Endothelial cell of hepatic sinusoid (primary cell): ENCODE measurements around the gene CABCOCO1.
"Not testable (repeated sequence)": the region's sequence is repeated elsewhere in the genome, so short reads cannot be mapped to it uniquely, and the experiment has no call there.

Experiments used
- in situ Hi-C: cut with HindIII; loops from 2 replicates; pipeline ENCODE4 v1.10.0; 2017; ENCODE audit warnings: low sequenced_read_pairs

Gene CABCOCO1

GRCh38 chr10:61705022-61705613 is 42.4 kb downstream of the CABCOCO1 start:
- in situ Hi-C loops: no loop called here

DNA sequence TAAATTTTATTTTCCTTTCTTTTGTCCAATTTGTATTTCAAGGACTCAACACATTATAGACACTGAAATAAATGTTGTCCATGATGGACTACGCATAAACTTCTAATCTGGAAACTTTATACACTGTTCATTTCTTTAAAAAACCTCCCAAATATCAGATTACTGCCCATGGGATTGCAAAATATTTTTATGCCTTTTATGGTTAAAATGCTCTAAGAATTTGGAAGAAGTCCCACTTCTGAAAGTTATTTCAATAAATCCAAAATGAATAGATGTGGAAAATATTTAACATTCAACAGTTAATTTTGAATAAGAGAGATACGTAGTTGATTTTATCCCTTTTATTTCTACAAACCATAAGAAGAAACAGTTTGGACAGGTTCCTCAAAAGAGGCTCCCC is 46.1 kb downstream of the CABCOCO1 start:
- in situ Hi-C loops: no loop called here

DNA sequence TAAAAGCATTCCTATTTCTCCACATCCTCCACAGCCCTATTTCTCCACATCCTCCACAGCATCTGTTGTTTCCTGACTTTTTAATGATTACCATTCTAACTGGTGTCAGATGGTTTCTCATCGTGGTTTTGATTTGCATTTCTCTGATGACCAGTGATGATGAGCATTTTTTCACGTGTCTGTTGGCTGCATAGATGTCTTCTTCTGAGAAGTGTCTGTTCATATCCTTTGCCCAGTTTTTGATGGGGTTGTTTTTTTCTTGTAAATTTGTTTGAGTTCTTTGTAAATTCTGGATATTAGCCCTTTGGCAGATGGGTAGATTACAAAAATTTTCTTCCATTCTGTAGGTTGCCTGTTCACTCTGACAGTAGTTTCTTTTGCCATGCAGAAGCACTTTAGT is 49.4 kb downstream of the CABCOCO1 start:
- in situ Hi-C loops: not testable (repeated sequence)

GRCh38 chr10:61719475-61719874 is 56.7 kb downstream of the CABCOCO1 start:
- in situ Hi-C loops: not testable (repeated sequence)

DNA sequence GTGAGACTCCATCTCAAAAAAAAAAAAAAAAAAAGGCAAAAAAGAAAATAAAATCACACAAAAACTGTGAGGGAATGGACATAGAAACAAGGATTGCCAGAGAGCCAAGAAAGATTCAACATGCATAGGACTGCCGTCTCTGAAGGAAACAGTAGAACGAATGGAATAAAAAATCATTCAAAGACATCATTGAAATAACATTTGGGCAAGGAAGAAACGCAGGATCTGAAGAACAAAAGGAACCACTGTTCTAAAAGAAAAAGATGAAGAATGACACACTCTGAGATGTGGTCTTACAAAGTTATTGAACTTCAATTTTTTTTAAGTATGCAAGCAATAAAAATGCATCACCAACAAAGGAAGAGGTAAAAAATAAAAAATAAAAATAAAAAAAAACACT is 57.2 kb downstream of the CABCOCO1 start:
- in situ Hi-C loops: no loop called here

- in situ Hi-C loops: no loop called here
Observed at GRCh38 chr10:61721431-61721830, 58.7 kb downstream of the CABCOCO1 start.

GRCh38 chr10:61725221-61725620 is 62.5 kb downstream of the CABCOCO1 start:
- in situ Hi-C loops: not testable (repeated sequence)

- in situ Hi-C loops: no loop called here
Observed at GRCh38 chr10:61729596-61729995, 66.9 kb downstream of the CABCOCO1 start.

DNA sequence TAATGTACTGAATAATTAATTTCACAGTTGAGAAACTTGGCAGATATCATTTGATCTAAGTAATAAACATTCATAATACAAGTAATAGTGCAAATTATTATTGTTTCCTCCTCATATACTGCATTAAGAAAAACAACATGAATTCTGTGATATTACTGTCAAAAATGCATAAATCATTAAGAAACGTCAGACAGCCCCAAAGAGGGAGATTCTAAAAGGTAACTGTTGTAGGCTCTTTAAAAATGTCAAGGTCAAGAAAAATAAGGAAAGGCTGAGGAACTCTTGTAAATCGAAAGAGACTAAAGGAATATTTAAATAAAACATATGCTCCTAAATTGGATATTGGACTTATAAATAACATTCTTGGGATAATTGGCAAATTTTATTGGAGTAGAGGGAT is 67.9 kb downstream of the CABCOCO1 start:
- in situ Hi-C loops: no loop called here

- in situ Hi-C loops: no loop called here
Observed at GRCh38 chr10:61731638-61732037, 68.9 kb downstream of the CABCOCO1 start.

DNA sequence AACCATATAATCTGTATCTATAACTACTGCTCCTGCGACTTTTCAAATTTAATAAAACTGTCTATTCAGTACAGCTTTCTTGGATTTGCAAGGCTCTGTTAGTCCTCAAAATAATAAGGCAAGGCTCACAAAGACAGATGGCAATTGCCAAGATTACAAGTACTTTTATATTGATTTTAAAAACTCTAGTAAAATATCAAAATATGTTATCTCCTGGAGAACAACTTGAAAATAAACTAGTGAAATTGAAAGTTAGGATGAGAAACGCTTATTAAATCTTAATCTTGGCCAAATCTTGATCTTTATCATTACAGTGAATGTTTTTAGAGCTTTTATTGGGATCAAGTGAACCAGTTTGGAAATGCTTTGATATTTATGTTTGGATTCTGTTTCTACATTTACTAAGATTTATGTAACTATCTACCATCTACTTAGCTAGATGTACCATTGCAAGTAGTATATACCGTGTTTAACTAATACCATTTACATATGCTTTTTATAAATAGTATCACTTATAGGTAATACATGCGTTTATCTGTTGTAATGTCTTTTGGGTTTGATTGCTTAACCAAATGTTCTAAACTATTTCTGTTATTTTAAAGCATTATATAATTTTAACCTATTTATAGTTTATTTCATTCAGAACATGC is 70.0 kb downstream of the CABCOCO1 start:
- in situ Hi-C loops: no loop called here

- in situ Hi-C loops: no loop called here
Observed at GRCh38 chr10:61733358-61733940, 70.7 kb downstream of the CABCOCO1 start.

DNA sequence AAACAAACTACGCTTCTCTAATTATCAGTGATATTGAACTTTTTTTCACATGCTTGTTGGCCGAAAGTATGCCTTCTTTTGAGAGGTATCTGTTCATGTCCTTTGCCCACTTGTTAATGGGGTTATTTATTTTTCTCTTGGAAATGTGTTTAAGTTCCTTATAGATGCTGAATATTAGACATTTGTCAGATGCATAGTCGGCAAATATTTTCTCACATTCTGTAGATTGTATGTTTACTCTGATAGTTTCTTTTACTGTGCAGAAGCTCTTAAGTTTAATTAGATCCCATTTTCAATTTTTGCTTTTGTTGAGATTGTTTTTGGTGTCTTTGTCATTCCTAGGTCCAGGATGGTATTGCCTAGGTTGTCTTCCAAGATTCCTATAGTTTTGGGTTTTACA is 73.2 kb downstream of the CABCOCO1 start:
- in situ Hi-C loops: no loop called here

DNA sequence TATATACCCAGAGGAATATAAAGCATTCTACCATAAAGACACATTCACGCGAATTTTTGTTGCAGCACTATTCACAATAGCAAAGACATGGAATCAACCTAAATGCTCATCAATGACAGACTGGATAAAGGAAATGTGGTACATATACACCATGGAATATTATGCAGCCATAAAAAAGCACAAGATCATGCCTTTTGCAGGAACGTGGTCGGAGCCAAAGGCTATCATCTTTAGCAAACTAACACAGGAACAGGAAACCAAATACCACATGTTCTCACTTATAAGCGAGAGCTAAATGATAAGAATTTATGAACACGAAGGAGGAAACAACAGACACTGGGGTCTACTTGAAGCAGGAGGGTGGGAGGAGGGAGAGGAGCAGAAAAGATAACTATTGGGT is 74.7 kb downstream of the CABCOCO1 start:
- in situ Hi-C loops: not testable (repeated sequence)

DNA sequence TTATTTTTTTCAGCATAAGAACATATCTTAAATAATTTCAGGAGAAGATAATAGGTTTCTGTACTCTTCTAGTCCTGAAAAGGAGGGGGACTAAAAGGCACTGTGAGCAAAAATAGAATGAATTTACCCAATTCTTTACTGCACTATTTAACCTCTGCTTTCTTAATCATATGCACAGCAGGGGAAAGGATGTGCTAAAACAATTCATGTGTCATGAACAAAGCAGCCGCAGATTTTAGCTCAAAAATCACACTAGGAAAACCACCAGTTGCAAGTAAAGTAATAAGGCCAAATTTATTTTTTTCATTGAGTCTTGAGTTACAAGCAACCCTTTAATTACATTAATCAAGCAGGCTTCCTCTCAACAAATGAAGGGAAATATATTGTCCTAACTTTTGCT is 80.1 kb downstream of the CABCOCO1 start:
- in situ Hi-C loops: no loop called here

- in situ Hi-C loops: no loop called here
Observed at GRCh38 chr10:61744469-61744868, 81.7 kb downstream of the CABCOCO1 start.

- in situ Hi-C loops: no loop called here
Observed at GRCh38 chr10:61746377-61746776, 83.6 kb downstream of the CABCOCO1 start.

DNA sequence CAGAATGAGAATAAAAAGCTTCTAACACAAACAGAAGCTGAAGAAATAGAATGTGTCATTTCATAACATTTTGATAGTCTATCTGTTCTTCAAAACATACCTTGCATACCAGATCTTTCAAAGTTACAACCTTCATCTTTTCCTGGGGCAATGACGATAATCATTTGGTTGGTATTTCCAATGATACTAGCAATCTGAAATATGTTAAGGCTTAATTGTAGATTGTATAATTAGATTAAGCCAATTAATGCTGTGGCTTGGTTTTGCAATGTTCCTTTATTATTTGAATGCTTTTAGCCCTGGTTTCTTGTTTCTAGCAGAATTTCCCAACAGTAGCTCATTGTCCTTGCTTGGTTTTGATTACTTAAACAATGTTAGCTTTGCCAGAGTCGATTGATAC is 84.6 kb downstream of the CABCOCO1 start:
- in situ Hi-C loops: no loop called here

DNA sequence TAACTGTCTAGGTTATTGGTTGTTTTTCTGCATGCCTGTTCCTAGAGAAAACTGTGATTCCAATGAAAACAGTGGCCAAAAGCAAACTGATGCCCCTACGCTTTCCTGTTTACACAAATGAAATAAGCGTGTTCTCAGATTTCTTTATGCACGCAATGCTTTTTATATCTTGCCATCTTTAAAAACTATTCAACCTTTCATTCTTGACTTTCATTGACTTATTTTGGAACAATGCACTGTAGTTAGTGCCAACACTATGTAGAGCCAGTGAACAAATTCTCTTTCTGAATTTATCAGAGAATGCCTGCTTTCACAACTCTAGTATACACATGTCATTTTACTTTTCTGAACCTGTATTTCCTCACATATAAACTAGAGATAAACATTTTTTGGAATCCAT is 86.6 kb downstream of the CABCOCO1 start:
- in situ Hi-C loops: no loop called here

GRCh38 chr10:61750943-61751471 is 88.3 kb downstream of the CABCOCO1 start:
- in situ Hi-C loops: no loop called here

- in situ Hi-C loops: no loop called here
Observed at GRCh38 chr10:61751599-61751998, 88.9 kb downstream of the CABCOCO1 start.
